ENCODE measurements around the gene TTLL10.

The TTLL10 gene

GRCh38 chr1:1200876-1201810 is 27.5 kb downstream of the TTLL10 start:
- DNase-seq: peak; percentile 74
- no peak for TF ChIP-seq CTCF (IDR thresholded peaks at IDR 0.05)

GRCh38 chr1:1202831-1203560 is 29.3 kb downstream of the TTLL10 start:
- Mint-ChIP-seq H3K27ac (no peak overlapping the region), H3K4me1 (peaks cover 3% of the 10 kb centered on the region), H3K27me3 (ENCODE audit: low read depth, poor library complexity) (peaks cover 36% of the 10 kb centered on the region), H3K36me3 (ENCODE audit: low read depth) (no peaks in the 10 kb centered on the region), H3K9me3 (no peaks in the 10 kb centered on the region), H3K4me3 (no peak overlapping the region)
- TF ChIP-seq CTCF (IDR thresholded peaks at IDR 0.05): no peak
- DNase-seq: peak; percentile 10

More at GRCh38 chr1:1200876-1201810, 27.5 kb downstream of the TTLL10 start:
- H3K27me3 Mint-ChIP-seq (ENCODE audit: low read depth, poor library complexity): peaks cover 27% of the 10 kb centered on the region
- H3K4me1 Mint-ChIP-seq: no peaks in the 10 kb centered on the region
- no peaks in the 10 kb centered on the region for H3K9me3 Mint-ChIP-seq
- H3K4me3 Mint-ChIP-seq: peak overlapping the region; percentile 44
- no peak overlapping the region for H3K27ac Mint-ChIP-seq
- H3K36me3 Mint-ChIP-seq (ENCODE audit: low read depth): no peaks in the 10 kb centered on the region

GRCh38 chr1:1203561-1204424 is 30.1 kb downstream of the TTLL10 start:
- no peak overlapping the region for H3K4me3 Mint-ChIP-seq
- H3K27me3 Mint-ChIP-seq (ENCODE audit: low read depth, poor library complexity): peaks cover 40% of the 10 kb centered on the region
- peak; percentile 18 for DNase-seq
- H3K27ac Mint-ChIP-seq: no peak overlapping the region
- no peaks in the 10 kb centered on the region for H3K36me3 Mint-ChIP-seq (ENCODE audit: low read depth)
- peaks cover 11% of the 10 kb centered on the region for H3K4me1 Mint-ChIP-seq
- no peak for TF ChIP-seq CTCF (IDR thresholded peaks at IDR 0.05)
- no peaks in the 10 kb centered on the region for H3K9me3 Mint-ChIP-seq

- no peak for TF ChIP-seq CTCF (IDR thresholded peaks at IDR 0.05)
- H3K27me3 Mint-ChIP-seq (ENCODE audit: low read depth, poor library complexity): peaks cover 40% of the 10 kb centered on the region
- peaks cover 13% of the 10 kb centered on the region for H3K4me1 Mint-ChIP-seq
- H3K27ac Mint-ChIP-seq: no peak overlapping the region
- H3K9me3 Mint-ChIP-seq: no peaks in the 10 kb centered on the region
- no peak for DNase-seq
- no peak overlapping the region for H3K4me3 Mint-ChIP-seq
- no peaks in the 10 kb centered on the region for H3K36me3 Mint-ChIP-seq (ENCODE audit: low read depth)
Measured at GRCh38 chr1:1204425-1204920, 30.8 kb downstream of the TTLL10 start.

- no peak overlapping the region for H3K27ac Mint-ChIP-seq
- H3K36me3 Mint-ChIP-seq (ENCODE audit: low read depth): no peaks in the 10 kb centered on the region
- TF ChIP-seq CTCF (IDR thresholded peaks at IDR 0.05): no peak
- no peak overlapping the region for H3K4me3 Mint-ChIP-seq
- peaks cover 13% of the 10 kb centered on the region for H3K4me1 Mint-ChIP-seq
- no peaks in the 10 kb centered on the region for H3K9me3 Mint-ChIP-seq
- DNase-seq: peak; percentile 7
- peaks cover 36% of the 10 kb centered on the region for H3K27me3 Mint-ChIP-seq (ENCODE audit: low read depth, poor library complexity)
Measured at GRCh38 chr1:1204998-1205768, 31.5 kb downstream of the TTLL10 start.

Measured in nephron progenitor cell (in vitro differentiated cells).